Activated CD8-positive, alpha-beta memory T cell treated with anti-CD3 and anti-CD28 coated beads, Interleukin-2, amount 50 U/mL, for 48 hours (primary cell): ENCODE results near the gene KIF1B.
"Not testable (repeated sequence)": the region's sequence is repeated elsewhere in the genome, so short reads cannot be mapped to it uniquely, and the experiment has no call there.

Source experiments
- DNase-seq: peaks from one replicate; pipeline ENCODE4 v3.0.0-alpha.2; 2020

KIF1B gene

DNA sequence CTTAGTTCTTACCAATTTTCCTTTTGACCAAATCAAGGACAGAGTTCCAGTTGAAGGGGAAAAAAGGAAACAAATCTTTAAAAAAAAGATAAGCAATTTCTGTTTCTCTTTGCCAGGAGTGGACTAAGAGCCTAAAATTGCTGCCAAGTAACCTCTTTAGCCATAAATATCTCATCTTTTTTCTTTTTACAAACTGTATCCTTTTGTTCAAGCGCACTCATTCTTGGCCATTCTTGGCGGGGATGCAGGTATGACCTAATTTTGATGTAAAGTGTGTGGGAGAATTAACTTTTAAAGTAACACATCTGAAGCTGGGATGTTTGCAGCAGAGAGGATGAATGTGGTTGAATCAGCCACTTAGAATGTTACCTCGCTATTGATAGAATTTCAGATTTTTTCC lies 13.4 kb upstream of the KIF1B start:
- no peak for DNase-seq

DNA sequence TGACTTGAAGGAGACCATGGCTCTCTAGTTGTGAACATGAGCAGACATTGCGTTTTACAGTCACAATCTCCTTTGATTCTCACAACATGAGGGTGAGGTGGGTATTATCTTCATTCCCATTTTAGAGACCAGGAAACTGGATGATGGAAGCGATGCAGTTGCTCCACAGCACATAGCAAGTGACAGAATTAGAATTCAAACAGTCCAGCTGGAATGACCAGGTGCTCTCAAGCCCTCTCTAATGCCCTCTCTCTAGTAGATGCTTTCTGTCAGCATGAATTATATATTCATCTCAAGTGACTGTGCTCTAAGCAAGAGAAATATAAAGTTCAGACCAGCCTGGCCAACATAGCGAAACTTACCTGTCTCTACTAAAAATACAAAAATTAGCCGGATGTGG lies 9.8 kb upstream of the KIF1B start:
- DNase-seq, result no peak

DNA sequence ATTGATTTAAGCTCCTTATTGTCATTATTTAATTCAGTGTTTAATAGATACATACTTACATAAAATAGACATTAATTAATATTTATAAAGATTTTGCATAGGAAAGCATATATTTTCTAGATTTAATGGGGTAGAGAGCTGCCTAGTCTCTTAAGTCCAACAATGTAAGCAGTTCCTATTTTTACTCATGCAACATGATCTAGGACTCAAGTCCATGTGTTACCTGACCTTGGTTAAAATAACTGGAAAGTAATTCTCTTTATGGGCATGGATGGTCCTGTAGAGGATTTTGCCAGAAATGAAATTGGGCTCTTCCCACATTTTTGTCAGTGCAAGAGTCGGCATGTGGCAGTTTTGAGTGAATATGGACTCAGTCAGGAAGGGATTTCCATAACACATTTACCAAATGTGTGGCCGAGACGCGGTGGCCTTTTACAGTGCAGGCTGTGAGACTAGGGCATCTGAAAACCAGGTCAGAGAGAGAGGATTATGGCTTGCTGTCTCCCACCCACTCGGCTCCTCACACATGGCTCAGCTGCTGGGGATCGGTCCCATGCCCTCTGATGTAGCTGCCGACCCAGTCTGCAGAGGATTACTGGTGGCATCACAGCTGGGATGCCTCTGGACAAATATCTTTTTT lies 6.2 kb upstream of the KIF1B start:
- DNase-seq, result no peak

DNA sequence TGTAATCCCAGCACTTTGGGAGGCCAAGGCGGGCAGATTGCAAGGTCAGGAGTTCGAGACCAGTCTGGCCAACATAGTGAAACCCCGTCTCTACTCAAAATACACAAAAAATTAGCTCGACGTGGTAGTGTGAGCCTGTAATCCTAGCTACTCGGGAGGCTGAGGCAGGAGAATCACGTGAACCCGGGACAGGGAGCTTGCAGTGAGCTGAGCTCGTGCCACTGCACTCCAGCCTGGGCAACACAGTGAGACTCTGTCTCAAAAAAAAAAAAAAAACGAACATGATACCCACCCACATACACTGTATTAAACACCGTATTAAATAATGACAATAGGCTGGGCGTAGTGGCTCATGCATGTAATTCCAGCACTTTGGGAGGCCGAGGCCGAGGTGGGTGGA lies 5.2 kb upstream of the KIF1B start:
- not testable (repeated sequence) for DNase-seq

DNA sequence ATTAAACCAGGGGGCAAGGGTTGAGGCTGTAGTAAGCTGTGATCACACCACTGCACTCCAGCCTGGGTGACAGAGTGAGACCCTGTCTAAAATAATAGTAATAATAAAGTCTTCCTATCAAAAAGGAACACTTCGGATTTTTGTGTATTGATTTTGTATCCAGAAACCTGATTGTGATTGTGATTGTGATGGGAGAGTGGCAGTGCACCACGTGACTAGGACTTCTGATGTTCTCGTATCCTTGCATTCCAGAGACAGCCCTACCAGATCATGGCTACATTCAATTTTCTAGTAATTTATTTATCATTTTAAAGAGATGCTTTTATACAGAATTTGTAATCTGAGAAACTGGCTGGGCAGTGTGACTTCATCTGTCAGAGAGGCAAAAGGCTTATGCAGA lies 2.6 kb upstream of the KIF1B start:
- no peak for DNase-seq

DNA sequence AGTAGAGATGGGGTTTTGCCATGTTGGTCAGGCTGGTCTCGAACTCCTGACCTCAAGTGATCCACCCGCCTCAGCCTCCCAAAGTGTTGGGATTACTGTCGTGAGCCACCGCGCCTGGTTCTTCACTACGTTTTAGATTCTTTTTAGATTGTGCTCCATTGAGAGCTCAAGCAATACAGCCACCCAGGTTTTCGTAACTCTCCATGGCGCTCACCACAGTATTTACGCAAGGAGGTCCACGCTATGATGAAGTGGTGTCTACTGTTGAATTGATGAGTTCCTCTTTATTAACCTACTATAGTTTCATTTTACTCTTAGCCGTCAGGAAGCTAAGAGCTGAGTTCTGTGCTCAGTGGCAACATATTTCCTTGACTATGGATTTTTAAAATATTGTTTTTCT lies 1.8 kb upstream of the KIF1B start:
- peak; percentile 38 for DNase-seq

DNA sequence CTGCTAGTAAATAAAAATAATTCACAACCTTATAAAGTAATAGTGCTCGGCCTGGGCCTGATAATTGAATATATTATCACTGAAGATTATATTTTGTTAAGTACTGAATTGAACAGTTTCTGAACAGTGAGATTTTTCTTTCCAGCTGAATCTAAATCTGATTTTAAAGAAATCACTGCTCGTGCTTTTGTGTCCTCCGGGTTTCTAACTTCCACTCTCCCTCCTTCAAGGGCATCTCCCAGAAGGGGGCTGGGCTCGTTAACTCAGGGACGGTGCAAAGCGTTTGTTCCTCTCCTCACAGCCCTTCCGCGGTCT lies 823 bp upstream of the KIF1B start:
- no peak for DNase-seq

DNA sequence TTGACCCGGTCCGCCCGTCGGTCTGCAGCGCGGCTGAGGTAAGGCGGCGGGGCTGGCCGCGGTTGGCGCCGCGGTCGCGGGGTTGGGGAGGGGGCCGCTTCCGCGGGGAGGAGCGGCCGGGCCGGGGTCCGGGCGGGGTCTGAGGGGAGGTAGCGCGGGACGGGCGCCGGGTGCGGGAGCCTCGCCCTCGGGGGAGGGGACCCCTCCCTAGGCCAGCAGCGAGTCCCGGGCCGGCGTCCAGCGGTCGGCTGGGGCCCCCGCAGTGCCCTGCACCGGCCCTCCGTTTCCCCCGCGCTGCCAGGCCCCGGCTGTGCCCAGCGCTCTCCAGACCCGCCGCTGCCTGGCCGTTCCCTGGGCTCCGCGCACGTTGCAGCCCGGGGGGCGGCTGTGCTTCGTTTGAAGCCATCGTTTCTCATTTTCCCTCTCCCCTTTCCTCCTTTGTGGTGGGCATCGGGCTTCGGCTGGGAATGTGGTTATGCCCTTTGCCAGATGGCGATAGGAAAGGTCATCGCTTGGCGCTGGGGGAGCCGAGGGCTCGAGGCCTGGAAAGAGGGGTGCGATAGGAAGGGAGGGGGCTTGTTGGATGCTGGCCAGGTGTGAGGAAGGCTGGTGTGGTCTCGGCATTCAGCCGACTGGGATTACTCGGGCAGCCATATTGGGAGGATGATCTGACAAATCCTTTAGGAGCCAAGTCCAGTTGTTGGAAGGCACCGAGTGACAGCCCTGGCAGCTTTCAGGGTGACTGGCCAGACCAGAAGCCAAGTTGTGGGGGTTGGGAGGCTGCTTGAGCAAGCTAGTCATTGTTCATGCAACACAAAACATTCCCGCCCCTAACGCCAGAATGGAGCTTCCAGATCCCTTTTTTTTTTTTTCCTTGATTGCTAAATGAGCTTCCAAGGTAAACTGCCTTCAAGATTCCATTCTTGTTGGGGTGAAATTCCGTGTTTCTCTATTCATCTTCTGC lies 753 bp downstream of the KIF1B start:
- DNase-seq, result peak; percentile 67

DNA sequence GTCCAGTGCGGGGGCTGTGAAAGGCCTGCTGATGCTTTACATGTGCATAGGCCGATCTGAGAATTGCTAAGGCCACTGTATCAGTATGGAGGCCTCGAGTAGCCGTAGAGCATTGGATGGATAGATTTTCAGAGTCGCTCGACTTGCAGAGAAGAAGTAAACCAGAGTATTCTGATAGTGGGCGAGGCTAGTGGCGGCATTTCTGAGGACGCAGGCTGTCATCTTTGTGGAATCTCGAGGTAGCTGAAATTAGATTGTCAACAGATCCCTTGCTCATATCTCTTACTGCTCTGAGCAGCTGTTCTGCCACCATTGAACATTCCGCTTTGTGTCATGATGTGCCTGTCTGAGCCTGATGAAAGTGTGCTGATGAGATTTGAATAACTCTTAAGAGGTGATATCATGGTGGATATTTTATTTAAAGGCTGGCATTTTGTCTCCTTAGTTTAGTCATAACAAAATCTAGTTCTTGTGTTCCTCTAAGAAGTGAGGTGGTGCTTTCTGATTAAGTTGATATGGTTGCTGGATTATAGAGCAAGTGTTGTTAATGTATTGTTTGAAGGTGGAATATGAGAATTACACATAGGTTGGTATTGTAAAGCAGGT lies 1.5 kb downstream of the KIF1B start:
- DNase-seq, result peak; percentile 51

DNA sequence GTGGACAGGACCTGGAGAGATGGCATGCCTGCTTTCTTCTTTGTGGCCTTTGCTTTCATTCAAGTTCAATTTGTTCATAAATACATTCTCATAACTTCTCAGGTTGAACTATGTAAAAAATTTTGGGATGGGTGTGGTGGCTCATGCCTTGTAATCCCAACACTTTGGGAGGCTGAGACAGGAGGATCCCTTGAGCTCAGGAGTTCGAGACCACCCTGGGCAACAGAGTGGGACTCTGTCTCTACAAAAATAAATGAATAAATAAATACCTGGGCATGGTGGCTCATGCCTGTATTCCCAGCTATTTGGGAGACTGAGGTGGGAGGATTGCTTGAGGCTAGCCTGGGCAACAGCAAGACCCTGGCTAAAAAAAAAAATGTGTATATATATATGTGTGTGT lies 2.1 kb downstream of the KIF1B start:
- DNase-seq, result peak; percentile 32

DNA sequence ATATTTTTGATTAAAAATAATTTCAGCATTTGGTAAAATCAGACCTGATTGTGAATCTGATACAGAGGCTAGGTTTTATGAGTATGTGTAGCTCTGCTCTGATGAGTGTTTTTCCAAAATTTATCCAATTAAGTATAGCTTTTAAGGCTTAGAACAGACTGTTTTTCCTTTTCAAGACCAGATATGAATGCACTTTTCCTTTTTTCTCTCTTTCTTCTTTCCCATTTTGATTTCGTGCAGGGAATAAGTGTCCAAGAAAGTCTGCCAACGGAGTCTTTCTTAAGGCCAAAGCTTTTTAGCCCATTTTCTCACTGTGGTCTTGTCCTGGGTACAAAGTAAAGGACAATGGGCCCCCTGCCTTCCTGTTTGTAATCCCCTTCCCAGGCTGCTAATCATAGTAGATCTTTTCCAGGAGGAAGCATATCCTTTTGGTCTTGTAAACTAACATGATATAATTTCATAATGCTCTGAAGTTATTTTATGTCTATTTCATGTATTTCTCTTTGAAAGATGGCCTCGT lies 2.9 kb downstream of the KIF1B start:
- peak; percentile 26 for DNase-seq

DNA sequence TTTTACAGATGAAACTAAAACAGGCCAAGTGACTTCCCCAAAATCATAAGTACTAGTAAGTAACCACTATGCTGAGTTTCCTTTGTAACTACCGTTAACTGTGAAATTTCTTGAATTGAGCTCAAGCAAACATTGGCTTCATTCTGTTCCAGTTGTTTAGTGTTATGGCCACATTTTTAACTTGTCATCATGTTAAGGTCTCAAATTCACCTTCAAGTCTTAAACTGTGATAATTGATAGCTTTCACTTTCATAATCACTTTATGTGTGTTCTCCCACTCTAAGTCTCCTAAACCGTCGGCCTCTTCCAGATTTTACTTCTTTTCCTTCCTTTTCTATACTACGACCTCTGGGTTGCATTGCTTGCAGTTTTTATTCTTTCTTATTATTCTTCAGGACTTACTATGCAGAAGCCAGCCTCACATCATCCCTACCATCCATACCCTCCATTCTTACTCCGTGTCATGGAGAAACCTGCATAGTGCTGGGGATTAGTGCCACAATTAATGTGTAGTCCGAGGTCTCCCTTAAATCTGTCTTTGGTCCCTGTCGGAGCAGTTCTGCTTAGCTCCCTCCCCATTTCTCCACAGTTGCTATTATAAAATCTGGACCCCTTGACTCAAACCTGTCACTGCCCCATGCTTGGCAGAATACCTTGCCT lies 5.8 kb downstream of the KIF1B start:
- DNase-seq, result no peak

DNA sequence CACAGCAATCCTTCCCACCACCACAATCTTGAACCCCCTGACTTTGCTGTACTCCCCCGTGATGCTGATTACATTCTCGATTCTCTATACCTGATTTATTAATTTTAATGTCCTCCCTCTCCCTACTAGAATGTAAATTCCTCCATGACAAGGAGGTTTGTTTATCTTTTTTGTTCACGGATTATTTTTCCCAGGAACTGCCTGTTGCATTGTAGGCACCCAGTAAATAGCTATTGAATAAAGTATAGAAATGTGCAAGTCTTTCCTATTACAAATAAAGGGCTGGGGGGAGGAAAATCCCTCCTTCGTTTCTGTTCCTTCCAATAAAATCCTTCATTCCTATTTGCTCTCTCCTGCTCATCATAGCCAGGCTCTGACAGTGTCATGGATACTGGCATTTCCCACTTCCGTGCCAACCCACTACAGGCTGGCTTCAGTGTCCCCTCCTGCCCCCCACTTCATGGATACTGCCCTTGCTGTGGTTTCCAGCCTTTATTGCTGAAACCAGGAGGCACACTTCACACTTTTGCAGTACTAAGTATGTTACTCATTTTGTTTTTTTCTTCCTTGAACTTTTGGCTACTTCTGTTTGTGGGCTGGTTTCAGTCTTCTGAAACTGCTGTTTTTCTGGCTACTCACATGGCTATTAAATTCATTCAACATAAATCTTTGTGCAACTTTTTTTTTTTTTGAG lies 7.5 kb downstream of the KIF1B start:
- no peak for DNase-seq

DNA sequence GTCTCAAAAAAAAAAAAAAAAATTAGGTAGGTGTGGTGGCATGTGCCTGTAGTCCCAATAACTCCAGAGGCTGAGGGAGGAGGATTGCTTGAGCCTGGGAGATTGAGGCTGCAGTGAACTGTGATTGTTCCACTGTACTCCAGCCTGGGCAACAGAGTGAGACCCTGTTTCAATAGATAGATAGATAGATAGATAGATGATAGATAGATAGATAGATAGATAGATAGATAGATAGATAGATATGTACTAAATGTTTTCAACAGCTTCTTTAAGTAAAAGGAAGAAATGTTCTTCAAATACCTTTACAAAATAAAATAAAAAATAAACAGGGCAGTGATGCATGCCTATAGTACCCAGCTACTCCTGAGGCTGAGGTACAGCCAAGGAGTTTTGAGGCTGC lies 9.8 kb downstream of the KIF1B start:
- no peak for DNase-seq

DNA sequence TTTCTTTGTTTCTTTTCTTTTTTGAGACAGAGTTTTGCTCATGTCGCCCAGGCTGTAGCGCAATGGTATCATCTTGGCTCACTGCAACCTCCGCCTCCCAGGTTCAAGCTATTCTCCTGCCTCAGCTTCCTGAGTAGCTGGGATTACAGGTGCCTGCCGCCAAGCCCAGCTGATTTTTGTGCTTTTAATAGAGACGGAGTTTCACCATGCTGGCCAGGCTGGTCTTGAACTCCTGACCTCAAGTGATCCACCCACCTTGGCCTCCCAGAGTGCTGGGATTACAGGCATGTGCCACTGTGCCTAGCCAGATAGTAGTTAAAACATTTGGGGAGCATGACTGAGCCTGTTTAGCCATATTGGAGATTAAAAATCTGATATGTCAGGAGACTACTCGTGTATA lies 10.3 kb downstream of the KIF1B start:
- DNase-seq, result not testable (repeated sequence)

DNA sequence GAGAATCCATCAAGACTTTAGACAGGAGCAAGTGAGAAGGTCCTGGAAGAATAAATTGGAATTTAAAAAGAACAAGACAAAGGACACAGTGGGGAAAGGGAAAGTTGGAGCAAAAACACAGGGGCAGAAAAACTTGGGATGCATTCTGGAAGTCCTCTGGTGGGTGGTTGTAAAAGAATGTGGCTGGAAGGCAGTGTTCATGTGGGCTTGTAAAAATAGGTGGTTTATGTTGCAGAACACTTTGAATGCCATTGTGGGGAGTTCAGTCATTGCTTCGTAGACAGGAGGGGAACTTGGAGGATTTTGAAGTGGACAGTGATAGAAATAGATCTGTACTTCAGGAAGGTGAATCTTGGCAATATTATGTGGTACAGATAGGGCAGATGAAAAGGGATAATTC lies 15.2 kb downstream of the KIF1B start:
- DNase-seq, result no peak

DNA sequence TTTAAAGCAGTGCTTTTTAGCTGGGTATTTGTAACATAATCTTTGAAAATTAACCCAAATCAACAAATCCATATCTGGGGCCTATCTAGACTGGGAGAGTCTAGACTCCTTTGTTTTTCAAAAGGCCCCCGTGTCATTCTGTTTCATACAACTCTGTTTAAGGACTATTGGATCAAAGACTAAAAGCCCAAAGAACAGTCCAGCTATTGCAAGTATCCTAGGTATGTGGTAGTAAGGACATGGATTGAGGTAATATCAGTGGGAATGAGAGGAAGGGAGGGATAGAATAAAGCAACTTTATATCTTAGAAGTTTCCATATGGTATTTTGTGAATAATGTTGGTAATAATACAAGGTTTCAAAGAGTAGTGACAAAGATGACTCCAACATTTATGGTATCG lies 18.2 kb downstream of the KIF1B start:
- no peak for DNase-seq

DNA sequence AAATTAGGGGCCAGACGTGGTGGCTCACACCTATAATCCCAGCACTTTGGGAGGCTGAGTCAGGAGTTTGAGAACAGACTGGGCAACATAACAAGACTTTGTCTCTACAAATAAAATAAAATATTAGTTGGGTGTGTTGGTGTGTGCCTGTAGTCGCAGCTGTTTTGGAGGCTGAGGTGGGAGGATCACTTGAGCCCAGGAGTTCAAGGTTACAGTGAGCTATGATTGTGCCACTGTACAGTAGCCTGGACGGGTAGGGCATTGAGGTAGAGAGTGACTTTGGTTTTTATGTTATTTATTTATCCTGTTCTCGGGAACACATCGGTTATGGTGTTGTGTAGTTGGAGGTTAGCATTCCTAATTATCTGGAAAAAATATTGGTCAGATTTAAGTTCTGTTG lies 19.5 kb downstream of the KIF1B start:
- no peak for DNase-seq

DNA sequence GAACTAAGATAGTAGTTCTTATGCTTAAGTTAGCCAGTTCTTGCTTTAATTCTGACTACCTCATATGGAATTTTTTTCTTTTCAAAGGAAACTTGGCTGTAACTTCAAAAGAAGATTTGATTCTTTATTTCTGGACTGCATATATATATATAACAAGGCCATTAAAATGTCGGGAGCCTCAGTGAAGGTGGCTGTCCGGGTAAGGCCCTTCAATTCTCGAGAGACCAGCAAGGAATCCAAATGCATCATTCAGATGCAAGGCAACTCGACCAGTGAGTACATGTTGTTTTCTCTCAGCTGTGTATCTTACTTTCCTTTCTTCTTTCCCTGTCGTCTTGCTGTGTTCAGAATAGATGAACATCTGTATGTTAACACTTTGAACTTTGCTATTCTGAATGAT lies 21.8 kb downstream of the KIF1B start:
- DNase-seq, result no peak

DNA sequence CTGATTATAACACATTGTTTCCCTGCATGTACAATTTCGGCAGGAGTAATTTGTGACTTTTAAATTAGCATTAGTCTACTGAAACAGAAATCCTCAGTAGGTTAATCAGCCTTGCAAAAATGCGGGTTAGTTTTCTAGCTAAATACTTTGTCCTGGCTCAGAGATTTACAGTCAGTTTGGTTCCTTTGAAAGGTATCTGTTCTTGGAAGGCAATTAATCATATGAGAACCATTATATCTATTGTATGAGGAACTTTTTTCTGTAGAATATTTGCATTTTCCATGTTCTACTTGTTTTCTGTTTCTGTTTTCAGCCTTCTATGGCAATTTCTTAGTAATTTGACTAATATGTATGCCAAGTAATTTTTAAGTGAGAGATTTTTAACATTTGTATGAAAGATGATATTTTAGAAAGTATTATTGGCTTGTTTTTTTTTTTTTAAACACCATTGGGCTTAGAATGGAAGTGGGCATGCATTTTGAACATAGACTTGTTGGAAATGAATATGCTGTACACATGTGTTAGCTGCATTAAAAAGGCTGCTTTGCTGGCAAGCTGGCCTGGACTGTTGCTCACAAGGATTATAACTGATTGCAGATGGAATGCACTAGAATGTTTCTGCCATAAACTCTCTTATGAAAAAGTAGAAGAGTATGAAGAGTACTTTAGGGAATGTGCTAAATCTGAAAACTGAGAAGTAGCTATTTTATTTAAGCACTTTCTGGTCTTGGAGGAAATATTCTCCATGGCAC lies 26.2 kb downstream of the KIF1B start:
- DNase-seq, result no peak

DNA sequence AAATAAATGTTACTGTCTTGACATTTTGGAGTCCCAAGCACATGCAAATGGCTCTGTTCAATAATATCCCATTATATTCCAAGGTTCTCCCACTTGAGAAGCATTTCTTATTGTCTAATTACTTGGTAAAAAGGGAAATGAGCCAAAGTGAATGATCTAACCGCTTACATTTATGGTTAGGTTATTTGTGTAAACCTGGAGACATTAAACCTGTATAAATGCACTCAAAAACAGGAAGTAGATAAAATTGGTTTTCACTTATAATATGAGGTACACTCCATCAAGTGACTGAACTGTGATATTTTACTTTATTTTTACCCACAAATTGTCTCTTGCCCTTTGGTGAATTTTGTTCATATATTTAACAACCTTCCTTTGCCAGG lies 26.8 kb downstream of the KIF1B start:
- no peak for DNase-seq

DNA sequence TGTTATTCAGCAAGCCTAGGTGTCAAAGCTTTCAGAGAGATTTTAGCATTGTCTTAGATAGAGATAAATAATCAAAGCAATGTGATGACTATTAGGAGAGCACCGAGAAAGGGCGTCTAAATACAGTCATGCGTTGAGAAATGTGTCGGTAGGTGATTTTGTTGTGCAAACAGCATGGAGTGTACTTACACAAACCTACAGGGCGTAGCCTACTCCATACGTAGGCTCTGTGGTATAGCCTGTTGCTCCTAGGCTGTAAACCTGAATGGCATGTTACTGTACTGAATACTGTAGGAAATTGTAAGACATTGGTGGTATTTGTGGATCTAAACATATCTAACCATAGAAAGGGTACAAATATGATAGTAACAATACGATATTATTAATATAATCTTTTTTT lies 31.8 kb downstream of the KIF1B start:
- no peak for DNase-seq
